Heart left ventricle (tissue), 13 donors: ENCODE measurements around the gene IL12A.

Experiments used
- POLR2A ChIP-seq, 2 donors: fragments of 450-650 bp; IDR thresholded peaks; one replicate each; pipeline ENCODE4 v1.6.1; 2017; ENCODE audit warnings: antibody characterized with exemption in 2 of 2, mild to moderate bottlenecking in 2 of 2, moderate library complexity in 2 of 2
- TF ChIP-seq, protein P1 (sequence below), 12 donors: fragments of 200-600 bp; sonication (generic) in 4 of 12; IDR thresholded peaks; one replicate each; pipeline versions ENCODE4 v1.5.0 to v1.8.0; 2018 to 2022; ENCODE audit warnings: antibody characterized with exemption in 12 of 12, mild to moderate bottlenecking in 5 of 12
- donor health status: ischemic (EF 13 %, LVEDD 7.1; RV severe dilation, severe dysfunction).
- donor health status: DM: no; HTN: yes; CAD: no.
- donor health status: DM: no; HTN: no; CAD: no.
- donor health status: ischemic (EF 25% LVEDD 6.9; RV normal size, moderate dysfunction).
- donor health status: ischemic (EF 25% LVEDD 5.7; RV mildly dilated, moderate dysfunction).
- donor health status: ischemic (EF 35%, LVEDD 5.7; RV mildly dilated, moderate dysfunction).
- donor health status: nonischemic (EF 11% LVEDD 7.7; RV severe dilation, severe dysfunction).
- donor health status: DM: yes; HTN: yes; CAD: no.
- donor health status: PGD.
- donor health status: ischemic (EF 29% LVEDD 5.4; RV normal size, mild dysfunction).
- donor health status: nonischemic (EF 23%, LVEDD 6.1; RV moderate dilation, normal function).

DNA sequence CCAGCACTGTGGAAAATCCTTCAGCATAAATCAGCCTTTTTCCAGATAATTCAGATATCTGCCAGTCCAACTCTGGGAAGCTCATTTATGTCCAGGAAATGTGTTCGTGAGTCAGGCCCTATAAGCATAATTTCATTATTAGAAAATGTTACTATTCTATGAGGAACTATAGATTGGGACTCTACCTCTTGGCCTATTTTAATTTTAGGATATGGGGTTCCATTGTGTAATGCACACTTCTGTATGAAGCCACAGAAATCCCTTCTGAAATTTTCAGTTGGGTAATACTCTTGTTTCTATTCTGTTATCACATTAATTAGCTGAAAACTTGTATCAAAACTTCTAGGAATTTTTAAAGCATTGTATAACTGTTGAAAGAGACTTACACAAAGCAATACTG, 43.9 kb upstream of the IL12A start:
- TF ChIP-seq, protein P1, sequence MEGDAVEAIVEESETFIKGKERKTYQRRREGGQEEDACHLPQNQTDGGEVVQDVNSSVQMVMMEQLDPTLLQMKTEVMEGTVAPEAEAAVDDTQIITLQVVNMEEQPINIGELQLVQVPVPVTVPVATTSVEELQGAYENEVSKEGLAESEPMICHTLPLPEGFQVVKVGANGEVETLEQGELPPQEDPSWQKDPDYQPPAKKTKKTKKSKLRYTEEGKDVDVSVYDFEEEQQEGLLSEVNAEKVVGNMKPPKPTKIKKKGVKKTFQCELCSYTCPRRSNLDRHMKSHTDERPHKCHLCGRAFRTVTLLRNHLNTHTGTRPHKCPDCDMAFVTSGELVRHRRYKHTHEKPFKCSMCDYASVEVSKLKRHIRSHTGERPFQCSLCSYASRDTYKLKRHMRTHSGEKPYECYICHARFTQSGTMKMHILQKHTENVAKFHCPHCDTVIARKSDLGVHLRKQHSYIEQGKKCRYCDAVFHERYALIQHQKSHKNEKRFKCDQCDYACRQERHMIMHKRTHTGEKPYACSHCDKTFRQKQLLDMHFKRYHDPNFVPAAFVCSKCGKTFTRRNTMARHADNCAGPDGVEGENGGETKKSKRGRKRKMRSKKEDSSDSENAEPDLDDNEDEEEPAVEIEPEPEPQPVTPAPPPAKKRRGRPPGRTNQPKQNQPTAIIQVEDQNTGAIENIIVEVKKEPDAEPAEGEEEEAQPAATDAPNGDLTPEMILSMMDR (IDR thresholded peaks at IDR 0.05), result no peak
- TF ChIP-seq POLR2A (IDR thresholded peaks at IDR 0.05), result no peak
